ENCODE results near the gene KRTAP9-8.

DNA sequence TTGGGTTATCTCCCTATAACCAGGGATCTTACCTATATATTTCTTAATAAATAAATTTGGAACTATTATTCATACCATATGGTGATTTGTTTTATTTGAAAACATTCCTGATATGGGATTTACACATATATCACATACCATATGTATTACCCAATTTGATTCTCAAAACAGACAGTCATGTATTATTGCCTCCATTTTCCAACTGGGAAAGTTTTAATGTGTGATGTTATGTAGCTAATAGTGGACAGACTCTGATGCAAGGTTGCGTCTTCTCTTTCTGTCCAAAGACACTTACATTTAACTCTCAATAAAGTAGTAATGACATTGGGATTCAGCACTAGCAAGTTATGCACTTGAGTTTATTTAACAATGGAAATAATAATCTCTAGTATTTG lies 18.5 kb downstream of the KRTAP9-8 start:
- no peak for TF ChIP-seq EZH2phosphoT487 (IDR thresholded peaks at IDR 0.05; ENCODE audit: insufficient read depth, low read depth)
- no peak for TF ChIP-seq EZH2 (IDR thresholded peaks at IDR 0.05; ENCODE audit: insufficient read depth, poor library complexity, severe bottlenecking)
